MM.1S (cell line): Measurements from ENCODE around the gene DAAM1.

Experiments used
- EZH2 ChIP-seq: fragments of 300-600 bp; sonication (generic); optimal IDR thresholded peaks from 2 replicates; pipeline ENCODE3; 2017; ENCODE audit warnings: low read depth, mild to moderate bottlenecking, antibody characterized with exemption, low read length, mixed read lengths
- EZH2phosphoT487 ChIP-seq: fragments of 300-600 bp; sonication (generic); IDR thresholded peaks from 2 replicates; pipeline ENCODE4 v1.6.1; 2018; ENCODE audit warnings: antibody characterized with exemption, low read length
- TF ChIP-seq, protein P1 (sequence below): fragments of 300-600 bp; sonication (generic); IDR thresholded peaks from 2 replicates; pipeline ENCODE4 v1.5.1; 2016; ENCODE audit warnings: antibody characterized with exemption, low read length, mixed read lengths

DNA sequence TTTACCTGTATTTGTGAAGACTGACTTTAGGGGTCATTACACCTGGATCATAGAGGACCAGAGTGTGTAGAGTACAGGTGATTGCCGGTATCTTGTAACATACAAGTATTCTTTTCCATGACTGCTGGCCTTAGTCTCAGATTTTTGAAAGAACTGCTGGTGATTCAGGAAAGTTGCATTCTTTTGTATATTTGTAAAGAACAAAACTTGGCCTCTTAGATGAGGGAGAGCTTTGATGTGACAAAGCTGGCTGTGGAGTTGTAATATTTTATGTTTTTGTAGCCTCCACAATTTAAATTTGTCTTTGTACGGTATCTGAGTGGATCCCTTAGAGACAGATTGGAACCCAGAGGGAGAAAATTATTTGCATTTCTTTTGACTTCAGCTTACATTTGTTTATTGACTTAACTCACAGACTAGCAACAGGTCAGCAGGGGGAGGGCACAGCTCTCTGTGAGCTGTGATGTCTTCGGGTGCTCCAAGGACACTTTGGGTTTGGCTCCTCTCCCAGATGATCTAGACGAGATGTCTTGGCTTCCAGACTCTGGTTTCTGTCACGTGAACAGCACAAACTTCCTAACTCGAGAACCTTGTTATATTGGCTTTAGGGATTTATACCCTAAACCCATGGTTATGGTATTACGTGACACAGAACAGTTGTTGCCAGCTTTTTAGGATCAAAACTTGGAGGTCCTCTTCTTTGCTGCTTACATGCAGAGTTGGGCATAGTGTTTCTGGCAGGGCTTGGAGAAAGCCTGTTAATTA, 65.9 kb downstream of the DAAM1 start:
- TF ChIP-seq, protein P1, sequence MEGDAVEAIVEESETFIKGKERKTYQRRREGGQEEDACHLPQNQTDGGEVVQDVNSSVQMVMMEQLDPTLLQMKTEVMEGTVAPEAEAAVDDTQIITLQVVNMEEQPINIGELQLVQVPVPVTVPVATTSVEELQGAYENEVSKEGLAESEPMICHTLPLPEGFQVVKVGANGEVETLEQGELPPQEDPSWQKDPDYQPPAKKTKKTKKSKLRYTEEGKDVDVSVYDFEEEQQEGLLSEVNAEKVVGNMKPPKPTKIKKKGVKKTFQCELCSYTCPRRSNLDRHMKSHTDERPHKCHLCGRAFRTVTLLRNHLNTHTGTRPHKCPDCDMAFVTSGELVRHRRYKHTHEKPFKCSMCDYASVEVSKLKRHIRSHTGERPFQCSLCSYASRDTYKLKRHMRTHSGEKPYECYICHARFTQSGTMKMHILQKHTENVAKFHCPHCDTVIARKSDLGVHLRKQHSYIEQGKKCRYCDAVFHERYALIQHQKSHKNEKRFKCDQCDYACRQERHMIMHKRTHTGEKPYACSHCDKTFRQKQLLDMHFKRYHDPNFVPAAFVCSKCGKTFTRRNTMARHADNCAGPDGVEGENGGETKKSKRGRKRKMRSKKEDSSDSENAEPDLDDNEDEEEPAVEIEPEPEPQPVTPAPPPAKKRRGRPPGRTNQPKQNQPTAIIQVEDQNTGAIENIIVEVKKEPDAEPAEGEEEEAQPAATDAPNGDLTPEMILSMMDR = no peak
- TF ChIP-seq EZH2phosphoT487 = no peak
- TF ChIP-seq EZH2 = no peak
